ENCODE data around the gene SKI.

The SKI gene

DNA sequence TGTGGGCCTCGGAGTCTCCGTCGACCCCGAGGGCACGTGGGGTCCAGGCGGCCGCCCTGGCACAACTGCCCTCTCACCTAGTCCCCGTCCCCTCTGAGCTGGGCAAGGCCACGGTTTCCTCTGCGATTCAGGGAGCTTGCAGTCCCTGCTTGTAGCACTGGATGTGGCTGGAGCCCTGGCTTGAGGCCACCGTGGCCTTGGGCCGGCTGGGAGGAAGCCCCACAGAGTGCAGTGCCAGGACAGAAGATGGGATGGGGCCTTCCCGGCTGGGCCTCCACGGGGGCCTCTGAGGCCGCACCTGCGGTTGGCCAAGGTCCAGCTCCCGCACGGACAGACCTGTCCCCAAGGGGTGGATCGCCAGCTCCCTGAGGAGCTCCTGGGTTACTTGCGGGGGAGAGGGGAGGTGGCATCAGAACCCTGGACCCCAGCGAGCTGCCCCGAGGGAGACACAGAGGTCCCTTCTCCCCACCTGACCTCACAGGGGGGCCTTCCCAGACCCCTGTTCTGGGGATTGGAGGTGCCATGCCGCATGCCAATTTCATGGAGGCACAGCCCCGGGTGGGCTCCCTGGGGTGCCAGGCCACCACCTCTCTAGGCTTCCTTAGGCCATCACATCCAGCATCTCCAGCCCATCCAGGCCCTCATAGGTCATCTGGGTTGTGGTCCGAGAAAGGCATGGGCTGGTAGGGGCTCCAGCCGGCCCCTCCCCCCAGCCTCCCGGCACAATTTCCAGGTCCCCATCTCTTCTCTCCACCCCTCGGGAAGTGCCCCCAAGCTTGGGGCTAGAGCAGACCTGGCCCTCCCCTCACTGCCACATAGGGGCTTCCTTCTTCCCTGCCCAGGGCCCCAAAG lies 82.4 kb downstream of the SKI start:
- Histone ChIP-seq H3K27me3 (ENCODE audit: insufficient read depth, low read length, poor library complexity) (no peaks in the 10 kb centered on the region), H3K27ac (ENCODE audit: low read length) (no peak overlapping the region), H3K4me3 (ENCODE audit: low read depth in 1 of 2, low read length in 2 of 2) (no peak overlapping the region), H3K79me2 (ENCODE audit: insufficient read depth, low read length) (no peaks in the 10 kb centered on the region), H3K9ac (ENCODE audit: low read depth, low read length) (no peak overlapping the region), H4K20me1 (ENCODE audit: insufficient read depth, low read length) (peaks cover 24% of the 10 kb centered on the region), H2AFZ (ENCODE audit: low read depth, low read length) (no peak overlapping the region), H3K36me3 (ENCODE audit: insufficient read depth, low read length) (peaks cover 34% of the 10 kb centered on the region), H3K4me2 (ENCODE audit: insufficient read depth, low read length) (no peak overlapping the region), H3K9me3 (ENCODE audit: insufficient read depth, low read length, severe bottlenecking) (no peaks in the 10 kb centered on the region), H3K4me1 (ENCODE audit: insufficient read depth, low read length) (peaks cover 5% of the 10 kb centered on the region)
- no peak for TF ChIP-seq EZH2 (IDR thresholded peaks at IDR 0.05; ENCODE audit: borderline replicate concordance, low read depth, low read length, severe bottlenecking)
- TF ChIP-seq, protein P1, sequence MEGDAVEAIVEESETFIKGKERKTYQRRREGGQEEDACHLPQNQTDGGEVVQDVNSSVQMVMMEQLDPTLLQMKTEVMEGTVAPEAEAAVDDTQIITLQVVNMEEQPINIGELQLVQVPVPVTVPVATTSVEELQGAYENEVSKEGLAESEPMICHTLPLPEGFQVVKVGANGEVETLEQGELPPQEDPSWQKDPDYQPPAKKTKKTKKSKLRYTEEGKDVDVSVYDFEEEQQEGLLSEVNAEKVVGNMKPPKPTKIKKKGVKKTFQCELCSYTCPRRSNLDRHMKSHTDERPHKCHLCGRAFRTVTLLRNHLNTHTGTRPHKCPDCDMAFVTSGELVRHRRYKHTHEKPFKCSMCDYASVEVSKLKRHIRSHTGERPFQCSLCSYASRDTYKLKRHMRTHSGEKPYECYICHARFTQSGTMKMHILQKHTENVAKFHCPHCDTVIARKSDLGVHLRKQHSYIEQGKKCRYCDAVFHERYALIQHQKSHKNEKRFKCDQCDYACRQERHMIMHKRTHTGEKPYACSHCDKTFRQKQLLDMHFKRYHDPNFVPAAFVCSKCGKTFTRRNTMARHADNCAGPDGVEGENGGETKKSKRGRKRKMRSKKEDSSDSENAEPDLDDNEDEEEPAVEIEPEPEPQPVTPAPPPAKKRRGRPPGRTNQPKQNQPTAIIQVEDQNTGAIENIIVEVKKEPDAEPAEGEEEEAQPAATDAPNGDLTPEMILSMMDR (IDR thresholded peaks at IDR 0.05; ENCODE audit: borderline replicate concordance, extremely low read depth, low read length, poor library complexity, severe bottlenecking) = no peak
- DNase-seq (no peak), ATAC-seq (ENCODE audit: insufficient read depth, low read depth) (no peak)

DNA sequence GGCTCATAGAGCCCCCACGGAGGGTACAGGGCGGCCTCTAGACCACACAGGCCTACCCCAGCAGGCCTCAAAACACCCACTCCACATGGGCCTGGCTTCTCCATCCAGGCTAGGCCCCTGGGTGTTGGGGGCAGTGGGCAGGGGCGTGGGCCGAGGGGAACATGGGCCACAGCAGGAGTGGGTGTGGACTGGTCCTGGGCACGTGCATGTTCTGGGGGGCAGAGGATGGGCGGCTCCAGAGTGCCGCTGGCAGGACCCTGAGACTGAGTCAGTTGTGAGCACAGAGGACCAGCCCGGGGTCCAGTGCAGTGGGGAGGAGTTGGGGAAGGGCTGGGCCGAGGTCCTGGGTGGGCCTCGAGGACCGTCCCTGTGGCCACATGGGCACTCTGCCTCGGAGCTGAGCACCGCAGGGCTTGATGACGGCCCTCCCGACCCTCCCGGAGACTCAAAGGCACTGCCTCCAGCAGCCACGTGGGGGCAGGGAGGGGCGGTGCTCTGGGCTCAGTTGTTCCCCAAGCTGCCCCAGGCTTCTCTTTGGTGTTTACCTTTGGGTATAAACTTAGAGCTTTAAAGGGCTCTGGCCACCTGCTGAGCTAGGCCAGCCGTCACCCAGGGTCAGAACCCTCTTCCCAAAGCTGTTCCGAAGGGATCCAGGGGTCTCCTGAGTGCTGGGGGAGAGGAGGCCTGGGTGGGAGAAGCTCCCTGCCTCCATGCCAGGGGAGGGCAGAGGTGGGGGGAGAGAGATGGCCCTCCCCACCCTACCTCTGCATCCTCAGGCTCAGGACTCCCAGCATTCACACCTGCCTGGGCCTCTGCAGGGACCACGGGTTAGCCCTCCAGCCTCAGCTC lies 83.3 kb downstream of the SKI start:
- Histone ChIP-seq H4K20me1 (ENCODE audit: insufficient read depth, low read length) (peaks cover 20% of the 10 kb centered on the region), H3K9ac (ENCODE audit: low read depth, low read length) (no peak overlapping the region), H3K36me3 (ENCODE audit: insufficient read depth, low read length) (peaks cover 26% of the 10 kb centered on the region), H3K4me2 (ENCODE audit: insufficient read depth, low read length) (no peak overlapping the region), H3K4me1 (ENCODE audit: insufficient read depth, low read length) (peaks cover 13% of the 10 kb centered on the region), H2AFZ (ENCODE audit: low read depth, low read length) (no peak overlapping the region), H3K9me3 (ENCODE audit: insufficient read depth, low read length, severe bottlenecking) (no peaks in the 10 kb centered on the region), H3K79me2 (ENCODE audit: insufficient read depth, low read length) (no peaks in the 10 kb centered on the region), H3K27ac (ENCODE audit: low read length) (no peak overlapping the region), H3K27me3 (ENCODE audit: insufficient read depth, low read length, poor library complexity) (no peaks in the 10 kb centered on the region), H3K4me3 (ENCODE audit: low read depth in 1 of 2, low read length in 2 of 2) (no peak overlapping the region)
- no peak for ATAC-seq (ENCODE audit: insufficient read depth, low read depth)
- TF ChIP-seq EZH2 (IDR thresholded peaks at IDR 0.05; ENCODE audit: borderline replicate concordance, low read depth, low read length, severe bottlenecking) = no peak
- TF ChIP-seq, protein P1 (IDR thresholded peaks at IDR 0.05; ENCODE audit: borderline replicate concordance, extremely low read depth, low read length, poor library complexity, severe bottlenecking) = no peak
- no peak for DNase-seq

GRCh38 chr1:2312160-2312514 lies 84.0 kb downstream of the SKI start:
- no peaks in the 10 kb centered on the region for H3K27me3 ChIP-seq (ENCODE audit: insufficient read depth, low read length, poor library complexity)
- TF ChIP-seq, protein P1 (IDR thresholded peaks at IDR 0.05; ENCODE audit: borderline replicate concordance, extremely low read depth, low read length, poor library complexity, severe bottlenecking) = no peak
- TF ChIP-seq EZH2 (IDR thresholded peaks at IDR 0.05; ENCODE audit: borderline replicate concordance, low read depth, low read length, severe bottlenecking) = no peak

More at GRCh38 chr1:2312160-2312514, 84.0 kb downstream of the SKI start:
- Histone ChIP-seq H3K4me2 (ENCODE audit: insufficient read depth, low read length) (no peak overlapping the region), H4K20me1 (ENCODE audit: insufficient read depth, low read length) (peaks cover 20% of the 10 kb centered on the region), H3K4me1 (ENCODE audit: insufficient read depth, low read length) (peaks cover 15% of the 10 kb centered on the region), H3K36me3 (ENCODE audit: insufficient read depth, low read length) (peaks cover 18% of the 10 kb centered on the region), H3K4me3 (ENCODE audit: low read depth in 1 of 2, low read length in 2 of 2) (no peak overlapping the region), H2AFZ (ENCODE audit: low read depth, low read length) (no peak overlapping the region), H3K79me2 (ENCODE audit: insufficient read depth, low read length) (no peaks in the 10 kb centered on the region), H3K9ac (ENCODE audit: low read depth, low read length) (no peak overlapping the region), H3K9me3 (ENCODE audit: insufficient read depth, low read length, severe bottlenecking) (no peaks in the 10 kb centered on the region), H3K27ac (ENCODE audit: low read length) (no peak overlapping the region)
- ATAC-seq (ENCODE audit: insufficient read depth, low read depth) (no peak), DNase-seq (no peak)
